ENCODE results near the gene GRIFIN.
A peak's percentile ranks its signal among the peaks of the same experiment; 100 is the strongest.

The GRIFIN gene

GRCh38 chr7:2476298-2476697 lies at the start of gene GRIFIN:
Gene GRIFIN (minus strand): TSS chr7:2476398. CDS start chr7:2476383, 15 bp downstream.
- no peak for DNase-seq (ENCODE audit: low read depth in 2 of 3, low spot score in 2 of 3)

GRCh38 chr7:2524808-2525657 lies 48.8 kb upstream of the GRIFIN start:
- no peak for DNase-seq (ENCODE audit: low read depth in 2 of 3, low spot score in 2 of 3)

- DNase-seq (ENCODE audit: low read depth in 2 of 3, low spot score in 2 of 3), result no peak
Measured at GRCh38 chr7:2523941-2524807, 48.0 kb upstream of the GRIFIN start.

GRCh38 chr7:2523461-2523936 lies 47.3 kb upstream of the GRIFIN start:
- DNase-seq (ENCODE audit: low read depth in 2 of 3, low spot score in 2 of 3), result no peak

GRCh38 chr7:2522780-2523433 lies 46.7 kb upstream of the GRIFIN start:
- no peak for DNase-seq (ENCODE audit: low read depth in 2 of 3, low spot score in 2 of 3)

GRCh38 chr7:2521952-2522591 lies 45.9 kb upstream of the GRIFIN start:
- DNase-seq (ENCODE audit: low read depth in 2 of 3, low spot score in 2 of 3), result peak in 1 of 3 experiments; percentile 58

GRCh38 chr7:2521341-2521745 lies 45.1 kb upstream of the GRIFIN start:
- DNase-seq (ENCODE audit: low read depth in 2 of 3, low spot score in 2 of 3), result no peak

GRCh38 chr7:2520761-2521290 lies 44.6 kb upstream of the GRIFIN start:
- DNase-seq (ENCODE audit: low read depth in 2 of 3, low spot score in 2 of 3), result no peak

- no peak for DNase-seq (ENCODE audit: low read depth in 2 of 3, low spot score in 2 of 3)
Measured at GRCh38 chr7:2520131-2520760, 44.0 kb upstream of the GRIFIN start.

GRCh38 chr7:2519119-2519930 lies 43.1 kb upstream of the GRIFIN start, which contains the start of gene LFNG:
Gene LFNG (plus strand): TSS chr7:2519774. CDS start chr7:2519862, 88 bp downstream.
- peak in 2 of 3 experiments; percentile 79 to 81 for DNase-seq (ENCODE audit: low read depth in 2 of 3, low spot score in 2 of 3)

- no peak for DNase-seq (ENCODE audit: low read depth in 2 of 3, low spot score in 2 of 3)
Measured at GRCh38 chr7:2518737-2519118, 42.5 kb upstream of the GRIFIN start.

- DNase-seq (ENCODE audit: low read depth in 2 of 3, low spot score in 2 of 3), result no peak
Measured at GRCh38 chr7:2517678-2518507, 41.7 kb upstream of the GRIFIN start.

- DNase-seq (ENCODE audit: low read depth in 2 of 3, low spot score in 2 of 3), result no peak
Measured at GRCh38 chr7:2517026-2517425, 40.8 kb upstream of the GRIFIN start.

GRCh38 chr7:2516194-2516555 lies 40.0 kb upstream of the GRIFIN start:
- no peak for DNase-seq (ENCODE audit: low read depth in 2 of 3, low spot score in 2 of 3)

- no peak for DNase-seq (ENCODE audit: low read depth in 2 of 3, low spot score in 2 of 3)
Measured at GRCh38 chr7:2515424-2516193, 39.4 kb upstream of the GRIFIN start.

- DNase-seq (ENCODE audit: low read depth in 2 of 3, low spot score in 2 of 3), result no peak
Measured at GRCh38 chr7:2514473-2515423, 38.5 kb upstream of the GRIFIN start.

- no peak for DNase-seq (ENCODE audit: low read depth in 2 of 3, low spot score in 2 of 3)
Measured at GRCh38 chr7:2513702-2514101, 37.5 kb upstream of the GRIFIN start.
